ENCODE results near the gene EBF4. TPM values are rescaled to one million over a fixed set of nuclear protein-coding genes. Genes with fewer than 3 reads are reported as not detected.

EBF4 gene
- total RNA-seq, 1 experiment from 2014 or later = 11.4 TPM

GRCh38 chr20:2690718-2691117 lies 1.9 kb upstream of the EBF4 start:
- CTCF ChIA-PET = interaction anchor here (1.1 kb wide), 1 partner anchor 62 kb away, joined by 3 read pairs; no protein-coding TSS in a partner anchor
- no peak overlapping the region for H3K4me3 ChIP-seq (replicated peaks in 1 of 2; ENCODE audit: low read depth in 1 of 2, low read length in 2 of 2)
- no peaks in the 10 kb centered on the region for H3K9me3 ChIP-seq (ENCODE audit: control insufficient read depth in 1 of 2, insufficient read depth in 1 of 2, low read depth in 1 of 2, low read length in 2 of 2)
- no peaks in the 10 kb centered on the region for H3K9me2 ChIP-seq (ENCODE audit: insufficient read depth)
- no peaks in the 10 kb centered on the region for H3K79me2 ChIP-seq (ENCODE audit: insufficient read depth, low read length)
- intact Hi-C loops (cut with micrococcal nuclease) = no loop called here
- no peak overlapping the region for H2AFZ ChIP-seq (ENCODE audit: low read depth, low read length, poor library complexity, severe bottlenecking)
- TF ChIP-seq TCF7L2 (IDR thresholded peaks at IDR 0.05; ENCODE audit: borderline replicate concordance, extremely low read depth, insufficient read depth, insufficient read length) (no peak), SRF (IDR thresholded peaks at IDR 0.05; ENCODE audit: low read depth) (no peak), YY1 (IDR thresholded peaks at IDR 0.05; ENCODE audit: extremely low read depth, insufficient replicate concordance, low read depth, low read length) (no peak), RAD21 (IDR thresholded peaks at IDR 0.05; ENCODE audit: low read depth) (no peak), EGR1 (IDR thresholded peaks at IDR 0.05; ENCODE audit: low read depth) (no peak), ZFX (IDR thresholded peaks at IDR 0.05) (no peak), CEBPB (IDR thresholded peaks at IDR 0.05; ENCODE audit: low read depth) (no peak), EZH2 (IDR thresholded peaks at IDR 0.05) (no peak), CBX3 (IDR thresholded peaks at IDR 0.05; ENCODE audit: low read depth) (no peak)
- TF ChIP-seq, protein P1, sequence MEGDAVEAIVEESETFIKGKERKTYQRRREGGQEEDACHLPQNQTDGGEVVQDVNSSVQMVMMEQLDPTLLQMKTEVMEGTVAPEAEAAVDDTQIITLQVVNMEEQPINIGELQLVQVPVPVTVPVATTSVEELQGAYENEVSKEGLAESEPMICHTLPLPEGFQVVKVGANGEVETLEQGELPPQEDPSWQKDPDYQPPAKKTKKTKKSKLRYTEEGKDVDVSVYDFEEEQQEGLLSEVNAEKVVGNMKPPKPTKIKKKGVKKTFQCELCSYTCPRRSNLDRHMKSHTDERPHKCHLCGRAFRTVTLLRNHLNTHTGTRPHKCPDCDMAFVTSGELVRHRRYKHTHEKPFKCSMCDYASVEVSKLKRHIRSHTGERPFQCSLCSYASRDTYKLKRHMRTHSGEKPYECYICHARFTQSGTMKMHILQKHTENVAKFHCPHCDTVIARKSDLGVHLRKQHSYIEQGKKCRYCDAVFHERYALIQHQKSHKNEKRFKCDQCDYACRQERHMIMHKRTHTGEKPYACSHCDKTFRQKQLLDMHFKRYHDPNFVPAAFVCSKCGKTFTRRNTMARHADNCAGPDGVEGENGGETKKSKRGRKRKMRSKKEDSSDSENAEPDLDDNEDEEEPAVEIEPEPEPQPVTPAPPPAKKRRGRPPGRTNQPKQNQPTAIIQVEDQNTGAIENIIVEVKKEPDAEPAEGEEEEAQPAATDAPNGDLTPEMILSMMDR (IDR thresholded peaks at IDR 0.05 in 2 of 3, conservative IDR thresholded peaks at IDR 0.05 in 1 of 3; ENCODE audit: borderline replicate concordance in 1 of 3, insufficient read depth in 1 of 3, low read depth in 2 of 3, low read length in 2 of 3) = no peak
- TF ChIP-seq, protein P2, sequence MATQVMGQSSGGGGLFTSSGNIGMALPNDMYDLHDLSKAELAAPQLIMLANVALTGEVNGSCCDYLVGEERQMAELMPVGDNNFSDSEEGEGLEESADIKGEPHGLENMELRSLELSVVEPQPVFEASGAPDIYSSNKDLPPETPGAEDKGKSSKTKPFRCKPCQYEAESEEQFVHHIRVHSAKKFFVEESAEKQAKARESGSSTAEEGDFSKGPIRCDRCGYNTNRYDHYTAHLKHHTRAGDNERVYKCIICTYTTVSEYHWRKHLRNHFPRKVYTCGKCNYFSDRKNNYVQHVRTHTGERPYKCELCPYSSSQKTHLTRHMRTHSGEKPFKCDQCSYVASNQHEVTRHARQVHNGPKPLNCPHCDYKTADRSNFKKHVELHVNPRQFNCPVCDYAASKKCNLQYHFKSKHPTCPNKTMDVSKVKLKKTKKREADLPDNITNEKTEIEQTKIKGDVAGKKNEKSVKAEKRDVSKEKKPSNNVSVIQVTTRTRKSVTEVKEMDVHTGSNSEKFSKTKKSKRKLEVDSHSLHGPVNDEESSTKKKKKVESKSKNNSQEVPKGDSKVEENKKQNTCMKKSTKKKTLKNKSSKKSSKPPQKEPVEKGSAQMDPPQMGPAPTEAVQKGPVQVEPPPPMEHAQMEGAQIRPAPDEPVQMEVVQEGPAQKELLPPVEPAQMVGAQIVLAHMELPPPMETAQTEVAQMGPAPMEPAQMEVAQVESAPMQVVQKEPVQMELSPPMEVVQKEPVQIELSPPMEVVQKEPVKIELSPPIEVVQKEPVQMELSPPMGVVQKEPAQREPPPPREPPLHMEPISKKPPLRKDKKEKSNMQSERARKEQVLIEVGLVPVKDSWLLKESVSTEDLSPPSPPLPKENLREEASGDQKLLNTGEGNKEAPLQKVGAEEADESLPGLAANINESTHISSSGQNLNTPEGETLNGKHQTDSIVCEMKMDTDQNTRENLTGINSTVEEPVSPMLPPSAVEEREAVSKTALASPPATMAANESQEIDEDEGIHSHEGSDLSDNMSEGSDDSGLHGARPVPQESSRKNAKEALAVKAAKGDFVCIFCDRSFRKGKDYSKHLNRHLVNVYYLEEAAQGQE (IDR thresholded peaks at IDR 0.05; ENCODE audit: low read depth) = no peak
- TF ChIP-seq, protein P3, sequence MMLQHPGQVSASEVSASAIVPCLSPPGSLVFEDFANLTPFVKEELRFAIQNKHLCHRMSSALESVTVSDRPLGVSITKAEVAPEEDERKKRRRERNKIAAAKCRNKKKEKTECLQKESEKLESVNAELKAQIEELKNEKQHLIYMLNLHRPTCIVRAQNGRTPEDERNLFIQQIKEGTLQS (IDR thresholded peaks at IDR 0.05) = no peak
- no peaks in the 10 kb centered on the region for H3K27me3 ChIP-seq (ENCODE audit: insufficient read depth, low read length)
- no peak overlapping the region for H3K9ac ChIP-seq (ENCODE audit: low read length)
- no peak overlapping the region for H3K4me2 ChIP-seq (ENCODE audit: low read length)
- DNase-seq (ENCODE audit: low read depth, low spot score) (no peak), ATAC-seq (no peak)
- no peak overlapping the region for H3K27ac ChIP-seq (ENCODE audit: low read depth, low read length)
- POLR2A ChIA-PET = no interaction called here
- peaks cover 6 to 20% of the 10 kb centered on the region in 2 experiments; a peak in 3 of 4 replicates for H3K4me1 ChIP-seq (ENCODE audit: control insufficient read depth in 1 of 2, insufficient read depth in 2 of 2, low read length in 2 of 2)
- RAD21 ChIA-PET (ENCODE audit: low non-redundant PET in 1 of 2, low total read pairs in 2 of 2, uncharacterized antibody in 2 of 2, unreplicated experiment in 2 of 2) = no interaction called here
- H3K36me3 ChIP-seq (ENCODE audit: control insufficient read depth in 1 of 2, insufficient read depth in 2 of 2, low read length in 2 of 2) = no peaks in the 10 kb centered on the region
- no TSS peak for BruUV-seq (replicated peaks)
- no peaks in the 10 kb centered on the region for H4K20me1 ChIP-seq (ENCODE audit: insufficient read depth)
